ENCODE results near the gene SMG6. TPM values are rescaled to one million over a fixed set of nuclear protein-coding genes. Genes with fewer than 3 reads are reported as not detected.

SMG6 gene
- total and polyA plus RNA-seq, 2 of the 4 experiments (the other 2 are of a cell fraction) = 16.3 to 30.3 TPM

DNA sequence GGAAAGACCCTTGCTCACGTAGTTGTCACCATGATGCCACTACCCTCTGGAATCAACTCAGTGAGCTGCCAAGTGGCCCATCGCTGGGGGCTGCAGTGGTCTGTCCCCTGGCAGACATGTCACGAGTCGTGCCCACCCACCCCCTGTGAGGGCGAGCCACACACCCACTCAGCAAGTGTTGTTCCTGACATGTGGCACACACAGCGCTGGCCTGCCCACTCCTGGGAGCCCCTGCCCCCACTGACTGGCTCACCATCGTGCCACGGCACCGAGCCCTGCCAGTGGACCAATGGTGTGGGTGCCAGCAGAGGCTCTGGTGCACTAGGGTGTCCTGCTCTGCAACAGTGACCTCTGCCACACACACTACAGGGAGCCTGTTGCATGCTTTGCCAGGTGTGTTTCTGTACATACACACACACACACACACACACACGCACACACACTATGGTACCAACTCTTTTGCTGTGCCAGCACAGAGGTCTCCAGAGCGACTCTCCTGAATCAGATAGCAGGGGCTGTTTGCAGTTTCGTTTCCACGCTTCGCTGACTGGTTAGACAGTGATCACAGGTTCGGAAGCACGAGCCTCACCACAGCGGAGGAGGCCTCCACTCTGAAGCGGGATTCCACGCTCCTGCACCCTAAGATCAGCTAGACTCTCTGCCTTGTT is 286.2 kb downstream of the SMG6 start:
- 83% methylated on average over 9 of the region's 19 CpGs; no CpG with 5 or more reads in 1 of the 2 experiments for WGBS, 2 experiments (ENCODE audit: extremely low coverage in 2 of 2, insufficient read length in 1 of 2)
- Histone ChIP-seq H3K9me1 (ENCODE audit: insufficient read depth, low read length) (no peaks in the 10 kb centered on the region), H2BK120ac (ENCODE audit: low read depth, low read length) (no peak overlapping the region), H3K27me3 (ENCODE audit: control insufficient read depth, insufficient read depth, low read length) (peaks cover 69% of the 10 kb centered on the region), H3K14ac (replicated peaks; ENCODE audit: low read depth, low read length) (no peak overlapping the region), H3K27ac (ENCODE audit: insufficient read depth, low read length) (no peak overlapping the region), H3K9ac (ENCODE audit: low read depth, low read length) (no peak overlapping the region), H2AK5ac (ENCODE audit: low read depth, low read length) (no peak overlapping the region), H4K91ac (ENCODE audit: insufficient read depth, low read depth, low read length) (no peak overlapping the region), H2BK15ac (ENCODE audit: low read depth, low read length) (no peak overlapping the region), H3K4ac (ENCODE audit: low read depth, low read length) (no peak overlapping the region), H3K9me3 (ENCODE audit: control insufficient read depth, insufficient read depth, low read length) (peaks cover 2% of the 10 kb centered on the region; the same call in 1 of the 2 replicates), H3K79me1 (ENCODE audit: low read depth in 1 of 2, low read length in 2 of 2) (no peaks in the 10 kb centered on the region), H2BK20ac (ENCODE audit: low read depth, low read length) (no peak overlapping the region), H3K4me2 (ENCODE audit: low read depth, low read length) (no peak overlapping the region), H3K4me1 (ENCODE audit: control insufficient read depth, insufficient read depth, low read length) (no peaks in the 10 kb centered on the region), H3K4me3 (ENCODE audit: insufficient read depth, low read depth, low read length) (no peak overlapping the region), H3K23ac (ENCODE audit: low read depth, low read length) (no peak overlapping the region), H4K20me1 (ENCODE audit: insufficient read depth, low read length) (no peaks in the 10 kb centered on the region; the same call in 1 of the 2 replicates), H4K5ac (ENCODE audit: low read depth, low read length) (no peak overlapping the region), H2AFZ (replicated peaks; ENCODE audit: low read length, poor library complexity) (no peak overlapping the region), H3K36me3 (ENCODE audit: control insufficient read depth, insufficient read depth, low read length) (no peaks in the 10 kb centered on the region), H3K18ac (ENCODE audit: low read depth, low read length) (no peak overlapping the region), H3K56ac (ENCODE audit: extremely low read depth, insufficient read depth, low read length) (no peak overlapping the region), H2AK9ac (replicated peaks; ENCODE audit: low read depth, low read length, poor library complexity) (no peak overlapping the region), H2BK5ac (ENCODE audit: low read depth, low read length, poor library complexity, severe bottlenecking) (no peak overlapping the region), H4K8ac (ENCODE audit: low read depth in 2 of 2, low read length in 2 of 2) (no peak overlapping the region)
- POLR2A ChIA-PET (ENCODE audit: unreplicated experiment) = no interaction called here
- no peak for TF ChIP-seq RCOR1 (IDR thresholded peaks at IDR 0.05; ENCODE audit: insufficient replicate concordance, low read length)
- in situ Hi-C loops (cut with MboI; ENCODE audit: low sequenced_read_pairs) = no loop called here
- no TSS peak for BruUV-seq (replicated peaks)
- no peak for DNase-seq
- dilution Hi-C loops (cut with HindIII; ENCODE audit: low sequenced_read_pairs, unreplicated experiment) = no loop called here
- intact Hi-C loops (cut with micrococcal nuclease) = no loop called here
- no peak for ATAC-seq (ENCODE audit: low read depth)
- CTCF ChIA-PET = no interaction called here
